MM.1S (cell line): ENCODE results near the gene POLR3B.

Source experiments
- CTCF ChIP-seq: fragments of 300-600 bp; sonication (generic); IDR thresholded peaks from 2 replicates; pipeline ENCODE4 v1.5.1; 2016; ENCODE audit warnings: antibody characterized with exemption, low read length, mixed read lengths
- EZH2 ChIP-seq: fragments of 300-600 bp; sonication (generic); optimal IDR thresholded peaks from 2 replicates; pipeline ENCODE3; 2017; ENCODE audit warnings: low read depth, mild to moderate bottlenecking, antibody characterized with exemption, low read length, mixed read lengths

GRCh38 chr12:106442575-106442974 lies 85.0 kb downstream of the POLR3B start:
- TF ChIP-seq CTCF, result no peak
- no peak for TF ChIP-seq EZH2
